ENCODE measurements around the gene MVK.

DNA sequence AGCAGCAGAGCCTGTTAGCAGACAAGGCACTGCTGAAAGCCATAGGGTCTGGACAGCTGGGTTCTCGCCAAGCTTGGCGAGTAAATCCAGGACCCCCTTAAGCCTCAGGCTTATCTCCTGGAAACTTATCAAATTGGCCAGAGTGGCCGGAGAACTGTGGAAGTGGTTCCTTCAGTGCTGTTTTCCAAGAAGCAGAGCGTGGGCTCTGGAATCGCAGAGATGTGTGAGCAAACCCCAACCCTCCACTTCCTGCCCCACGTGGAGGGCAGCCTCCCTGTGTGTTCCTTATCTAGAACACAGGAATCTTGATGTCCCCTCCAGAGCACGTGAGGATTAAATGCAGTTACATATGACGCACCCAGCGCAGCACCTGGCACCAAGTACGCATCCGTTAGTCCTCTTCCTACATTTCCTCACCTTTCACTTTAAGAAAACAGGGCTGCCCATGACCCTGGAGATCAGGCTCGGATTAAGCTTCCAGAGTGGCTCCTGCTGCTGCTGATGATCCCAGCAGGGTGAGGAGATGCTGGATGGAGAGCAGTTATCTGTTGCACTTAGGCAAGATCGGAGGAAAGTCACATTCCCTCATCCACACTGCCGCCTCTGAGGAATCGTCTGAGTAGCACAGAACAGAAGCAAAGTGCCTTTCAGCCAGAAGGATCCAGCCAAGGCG lies 35.3 kb upstream of the MVK start:
- TF ChIP-seq, protein P1, sequence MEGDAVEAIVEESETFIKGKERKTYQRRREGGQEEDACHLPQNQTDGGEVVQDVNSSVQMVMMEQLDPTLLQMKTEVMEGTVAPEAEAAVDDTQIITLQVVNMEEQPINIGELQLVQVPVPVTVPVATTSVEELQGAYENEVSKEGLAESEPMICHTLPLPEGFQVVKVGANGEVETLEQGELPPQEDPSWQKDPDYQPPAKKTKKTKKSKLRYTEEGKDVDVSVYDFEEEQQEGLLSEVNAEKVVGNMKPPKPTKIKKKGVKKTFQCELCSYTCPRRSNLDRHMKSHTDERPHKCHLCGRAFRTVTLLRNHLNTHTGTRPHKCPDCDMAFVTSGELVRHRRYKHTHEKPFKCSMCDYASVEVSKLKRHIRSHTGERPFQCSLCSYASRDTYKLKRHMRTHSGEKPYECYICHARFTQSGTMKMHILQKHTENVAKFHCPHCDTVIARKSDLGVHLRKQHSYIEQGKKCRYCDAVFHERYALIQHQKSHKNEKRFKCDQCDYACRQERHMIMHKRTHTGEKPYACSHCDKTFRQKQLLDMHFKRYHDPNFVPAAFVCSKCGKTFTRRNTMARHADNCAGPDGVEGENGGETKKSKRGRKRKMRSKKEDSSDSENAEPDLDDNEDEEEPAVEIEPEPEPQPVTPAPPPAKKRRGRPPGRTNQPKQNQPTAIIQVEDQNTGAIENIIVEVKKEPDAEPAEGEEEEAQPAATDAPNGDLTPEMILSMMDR (IDR thresholded peaks at IDR 0.05) = no peak
- TF ChIP-seq POLR2A (IDR thresholded peaks at IDR 0.05) = no peak

Measured in adrenal gland (tissue), 5 donors.